ENCODE data around the gene ATXN3L.

DNA sequence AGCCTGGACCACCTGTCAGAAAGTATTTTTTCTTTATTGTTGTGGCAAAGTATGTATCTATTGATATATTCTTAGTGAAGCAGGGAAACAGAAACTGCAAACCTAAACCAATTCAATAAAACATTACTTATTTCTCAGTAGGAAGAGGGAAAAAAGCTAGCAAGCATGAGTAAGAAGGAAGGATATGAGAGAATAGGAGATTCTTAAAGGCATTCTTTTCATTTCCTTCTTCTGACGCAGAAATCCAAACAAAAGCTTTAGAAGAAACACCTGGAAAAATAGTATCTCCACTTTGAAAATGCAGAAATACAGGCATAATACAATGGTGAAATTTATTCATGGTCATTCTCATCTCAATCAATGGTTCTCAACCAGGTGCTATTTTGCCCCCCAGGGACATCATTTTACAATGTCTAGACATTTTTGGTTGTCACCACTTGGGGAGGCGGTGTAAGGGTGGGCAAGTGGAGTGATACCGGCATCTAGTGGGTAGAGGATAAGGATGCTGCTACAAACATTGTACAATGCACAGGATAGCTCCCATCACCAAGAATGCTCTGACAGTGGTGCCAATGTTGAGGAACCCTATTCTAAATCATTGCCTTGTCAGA, 21.7 kb upstream of the ATXN3L start:
- no peak for TF ChIP-seq GATA3 (IDR thresholded peaks at IDR 0.05; ENCODE audit: low read depth, low read length)
- no peak for TF ChIP-seq GATA2 (IDR thresholded peaks at IDR 0.05; ENCODE audit: low read depth, low read length)
